Transverse colon (tissue), 4 donors: ENCODE measurements around the gene GNG7. TPM values are rescaled to one million over a fixed set of nuclear protein-coding genes. Genes with fewer than 3 reads are reported as not detected.
"Not testable (repeated sequence)": the region's sequence is repeated elsewhere in the genome, so short reads cannot be mapped to it uniquely, and the experiment has no call there.

ENCODE experiments used
- DNase-seq: peaks from one replicate; pipeline ENCODE4 v3.0.0-alpha.2; 2019
- H3K27ac ChIP-seq, 4 donors: fragments of 200-600 bp; sonication (generic); 2 replicates each; pipeline ENCODE4 v1.5.1; 2016 to 2018; ENCODE audit warnings: inconsistent platforms in 4 of 4
- H3K27me3 ChIP-seq: fragments of 200-600 bp; sonication (generic); 2 replicates; pipeline ENCODE4 v1.5.1; 2017; ENCODE audit warnings: inconsistent platforms
- H3K36me3 ChIP-seq, 4 donors: fragments of 200-600 bp; sonication (generic); 2 replicates each; pipeline ENCODE4 v1.5.1; 2017 to 2019; ENCODE audit warnings: inconsistent platforms in 4 of 4
- H3K4me1 ChIP-seq, 4 donors: fragments of 200-600 bp; sonication (generic); 2 replicates each; pipeline ENCODE4 v1.5.1; 2017 to 2020; ENCODE audit warnings: inconsistent platforms in 4 of 4
- H3K4me3 ChIP-seq, 4 donors: fragments of 200-600 bp; sonication (generic); 1 replicate in 1 of 4; 2 replicates in 3 of 4; pipeline versions ENCODE4 v1.5.1 to v1.6.1; 2017 to 2019; ENCODE audit warnings: inconsistent platforms in 4 of 4
- H3K9me3 ChIP-seq, 2 donors: fragments of 200-600 bp; sonication (generic); 2 replicates each; pipeline ENCODE4 v1.5.1; 2017 to 2019; ENCODE audit warnings: inconsistent platforms in 2 of 2
- CTCF ChIP-seq, 5 experiments: fragments of 200-600 bp in 3 of 5; fragments of 450-650 bp in 2 of 5; sonication (generic) in 3 of 5; IDR thresholded peaks; 1 replicate in 2 of 5; 2 replicates in 3 of 5; pipeline ENCODE4 v1.5.1; 2016 to 2017; ENCODE audit warnings: antibody characterized with exemption in 5 of 5, inconsistent platforms in 3 of 5, mild to moderate bottlenecking in 2 of 5, moderate library complexity in 1 of 5
- EP300 ChIP-seq: sonication (generic); formaldehyde crosslinking; IDR thresholded peaks from one replicate; pipeline ENCODE4 v1.6.1; 2017; ENCODE audit warnings: antibody characterized with exemption, low read depth
- POLR2A ChIP-seq: fragments of 450-650 bp; IDR thresholded peaks from one replicate; pipeline ENCODE4 v1.6.1; 2016; ENCODE audit warnings: antibody characterized with exemption, mild to moderate bottlenecking, moderate library complexity
- POLR2AphosphoS5 ChIP-seq, 3 donors: sonication (generic); formaldehyde crosslinking; IDR thresholded peaks; one replicate each; pipeline ENCODE4 v1.6.1; 2016; ENCODE audit warnings: antibody characterized with exemption in 3 of 3
- WGBS, 2 donors: methylation state at CpG; one replicate each; pipeline ENCODE4 v1.1.5; 2018; ENCODE audit warnings: low coverage in 1 of 2; 5-methylcytosine and 5-hydroxymethylcytosine counted together
- in situ Hi-C, 4 donors: fragments of 200-750 bp; cut with MboI; loops; one replicate each; pipeline versions ENCODE4 v1.15.0 to v1.15.1; 2017; ENCODE audit warnings: low sequenced_read_pairs in 3 of 4, low pct_ligation_motif_present in 1 of 4, low pct_unique_long_range_greater_than_20kb in 1 of 4
- intact Hi-C: fragments of 100-400 bp; cut with DNase I; formaldehyde crosslinking; loops from one replicate; pipeline ENCODE4 v1.15.1; 2023; ENCODE audit warnings: low total_unique reads
- total RNA-seq, 4 donors: library from RNA; depleted of rRNA; stranded (reverse); fragments of >200 nt; gene quantifications; one replicate each; pipeline ENCODE4 v1.1.0, GENCODE V29; 2016

GNG7 gene
- total RNA-seq, 4 donors from 2014 or later: 1.6 to 13.1 (median 4.0) TPM

DNA sequence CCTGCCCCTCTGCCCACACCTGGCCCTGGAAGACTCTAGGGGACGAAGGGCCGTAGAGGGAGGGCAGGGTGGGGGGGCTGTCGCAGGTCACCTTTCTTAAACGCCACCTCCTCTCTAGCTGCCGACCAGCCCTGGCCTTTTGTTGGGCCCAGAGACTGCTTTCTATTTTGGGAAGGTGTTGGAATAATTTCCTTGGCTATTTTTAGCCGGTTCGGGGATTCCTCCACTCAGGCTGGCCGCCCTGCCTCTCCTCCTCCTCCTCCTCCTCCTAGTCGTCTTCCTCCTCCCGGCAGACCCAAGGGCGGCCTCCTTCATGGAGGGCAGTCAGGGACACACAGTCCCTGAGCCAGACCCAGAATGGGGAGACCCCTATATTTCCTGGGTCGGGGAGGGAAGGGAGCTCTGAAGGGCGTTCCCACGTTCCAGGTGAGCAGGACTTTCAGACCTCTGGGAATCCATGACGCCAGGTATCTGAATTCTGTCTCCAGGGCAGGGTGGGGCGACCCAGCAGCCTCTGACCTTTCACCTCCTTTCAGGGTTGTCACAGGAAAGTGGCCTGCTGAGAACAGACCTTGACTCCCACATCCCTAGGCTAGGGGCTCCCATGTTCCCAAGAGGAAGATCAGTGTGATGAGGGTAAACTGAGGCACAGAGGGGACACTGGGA lies 206.7 kb downstream of the GNG7 start:
- Histone ChIP-seq H3K9me3 (no peaks in the 10 kb centered on the region), H3K4me3 (peak overlapping the region in 3 of 4 donors; percentile 45 to 54 (median 47)), H3K27me3 (no peaks in the 10 kb centered on the region), H3K36me3 (no peaks in the 10 kb centered on the region), H3K27ac (peak overlapping the region; percentile 71 to 95 (median 90)), H3K4me1 (peaks cover 17 to 36% (median 30%) of the 10 kb centered on the region in 4 donors)
- 22 to 38% methylated on average over 2 to 16 of the region's 16 CpGs for WGBS, 2 donors
- no peak for TF ChIP-seq EP300
- no peak for TF ChIP-seq POLR2A
- peak; percentile 63 for DNase-seq
- intact Hi-C loops: loop anchor here (2.0 kb wide), 1 partner anchor 19 kb away; the partner anchor contains the start of gene GADD45B
- in situ Hi-C loops: loop anchor here in 1 of 4 donors (10.0 kb wide), 1 partner anchor 49 kb away; no protein-coding TSS in a partner anchor

DNA sequence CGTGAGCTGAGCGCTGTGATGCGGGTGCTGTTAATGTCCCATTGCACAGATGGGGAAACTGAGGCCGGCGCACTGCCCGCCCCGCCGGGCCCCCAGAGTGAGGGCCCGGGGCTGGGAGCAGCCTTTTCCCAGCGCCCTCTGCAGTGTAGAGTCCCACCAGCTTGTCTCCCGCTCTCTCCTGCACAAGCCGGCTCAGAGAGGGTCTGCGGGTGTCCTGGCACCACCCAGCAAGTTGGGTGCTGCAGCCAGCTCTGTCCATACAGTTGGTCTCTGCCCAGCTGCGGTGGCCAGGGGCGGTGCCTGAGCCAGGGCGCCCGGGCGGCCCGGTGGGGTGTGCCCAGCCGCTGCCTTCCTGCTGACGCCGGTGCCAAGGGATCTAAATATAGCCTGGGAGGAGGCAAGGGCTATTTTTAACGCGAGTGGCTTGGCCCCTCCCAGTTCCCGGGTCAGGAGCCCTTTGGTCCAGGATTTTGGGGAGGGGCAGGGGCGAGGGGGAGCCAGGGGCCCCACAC lies 207.3 kb downstream of the GNG7 start:
- Histone ChIP-seq H3K27me3 (no peaks in the 10 kb centered on the region), H3K9me3 (no peaks in the 10 kb centered on the region), H3K4me1 (peaks cover 21 to 40% (median 33%) of the 10 kb centered on the region in 4 donors), H3K27ac (peak overlapping the region; percentile 71 to 95 (median 90)), H3K36me3 (no peaks in the 10 kb centered on the region), H3K4me3 (peak overlapping the region; percentile 45 to 54 (median 48))
- WGBS, 2 donors: 0% methylated on average over 24 of the region's 26 CpGs; no CpG with 5 or more reads in 1 of the 2 donors
- peak; percentile 93 for DNase-seq
- intact Hi-C loops: loop anchor here (2.0 kb wide), 1 partner anchor 18 kb away; the partner anchor contains the start of gene GADD45B
- in situ Hi-C loops: loop anchor here in 1 of 4 donors (10.0 kb wide), 1 partner anchor 50 kb away; no protein-coding TSS in a partner anchor
- TF ChIP-seq POLR2AphosphoS5 (IDR thresholded peaks at IDR 0.05) (peak; percentile 38 to 57 (median 48)), POLR2A (peak; percentile 59), EP300 (no peak)

- 12% methylated on average over 39 of the region's 72 CpGs; no CpG with 5 or more reads in 1 of the 2 donors for WGBS, 2 donors
- Histone ChIP-seq H3K27ac (peak overlapping the region; percentile 71 to 95 (median 90)), H3K9me3 (no peaks in the 10 kb centered on the region), H3K36me3 (no peaks in the 10 kb centered on the region), H3K27me3 (peaks cover under 1% of the 10 kb centered on the region), H3K4me3 (peak overlapping the region; percentile 45 to 54 (median 48)), H3K4me1 (peaks cover 23 to 46% (median 36%) of the 10 kb centered on the region in 4 donors)
- DNase-seq: peak; percentile 82
- no peak for TF ChIP-seq EP300
- TF ChIP-seq POLR2AphosphoS5 (IDR thresholded peaks at IDR 0.05): peak in 2 of 3 donors; percentile 29 to 30
- no peak for TF ChIP-seq CTCF (IDR thresholded peaks at IDR 0.05)
- TF ChIP-seq POLR2A: peak; percentile 59
- in situ Hi-C loops (loop anchor here in 1 of 4 donors (10.0 kb wide), 1 partner anchor 50 kb away; no protein-coding TSS in a partner anchor), intact Hi-C loops (loop anchor here (2.0 kb wide), 1 partner anchor 18 kb away; the partner anchor contains the start of gene GADD45B)
Observed at GRCh38 chr19:2494447-2495129, 207.9 kb downstream of the GNG7 start.

GRCh38 chr19:2494084-2494446 lies 208.4 kb downstream of the GNG7 start:
- TF ChIP-seq POLR2A (no peak), CTCF (IDR thresholded peaks at IDR 0.05) (no peak), POLR2AphosphoS5 (IDR thresholded peaks at IDR 0.05) (no peak), EP300 (no peak)
- no peaks in the 10 kb centered on the region for H3K36me3 ChIP-seq
- DNase-seq: no peak
- intact Hi-C loops: loop anchor here (2.0 kb wide), 1 partner anchor 17 kb away; the partner anchor contains the start of gene GADD45B
- 31% methylated on average over 21 of the region's 21 CpGs; no CpG with 5 or more reads in 1 of the 2 donors for WGBS, 2 donors
- in situ Hi-C loops: loop anchor here in 1 of 4 donors (10.0 kb wide), 1 partner anchor 51 kb away; no protein-coding TSS in a partner anchor
- peaks cover 6% of the 10 kb centered on the region for H3K27me3 ChIP-seq
- peak overlapping the region in 2 of 4 donors; percentile 47 to 54 for H3K4me3 ChIP-seq
- peaks cover 26 to 51% (median 41%) of the 10 kb centered on the region in 4 donors for H3K4me1 ChIP-seq
- H3K9me3 ChIP-seq: no peaks in the 10 kb centered on the region
- peak overlapping the region; percentile 71 to 95 (median 90) for H3K27ac ChIP-seq

DNA sequence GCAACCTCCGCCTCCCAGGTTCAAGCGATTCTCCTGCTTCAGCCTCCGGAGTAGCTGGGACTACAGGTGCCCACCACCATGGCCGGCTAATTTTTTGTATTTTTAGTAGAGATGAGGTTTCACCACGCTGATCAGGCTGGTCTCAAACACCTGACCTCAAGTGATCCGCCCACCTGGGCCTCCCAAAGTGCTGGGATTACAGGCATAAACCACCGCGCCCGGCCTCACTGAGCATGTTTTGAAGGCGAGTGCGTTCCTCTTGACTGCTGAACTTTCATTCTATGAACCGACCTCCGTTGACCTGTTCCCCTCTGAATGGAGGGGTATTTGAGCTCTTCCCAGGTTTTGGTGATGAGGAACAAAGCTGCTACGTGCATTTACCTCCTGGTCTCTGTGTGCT lies 209.0 kb downstream of the GNG7 start:
- intact Hi-C loops, H3K4me3 ChIP-seq, DNase-seq, H3K36me3 ChIP-seq, H3K27me3 ChIP-seq, H3K9me3 ChIP-seq: not testable (repeated sequence)
- 52 to 69% methylated on average over 10 to 14 of the region's 14 CpGs for WGBS, 2 donors
- H3K4me1 ChIP-seq: peaks cover 26 to 58% (median 47%) of the 10 kb centered on the region in 4 donors
- H3K27ac ChIP-seq: peak overlapping the region in 1 of 4 donors; percentile 91
- in situ Hi-C loops: loop anchor here in 1 of 4 donors (10.0 kb wide), 1 partner anchor 51 kb away; no protein-coding TSS in a partner anchor
